GM19463 (cell line): ENCODE results near the gene UBA1.
A peak's percentile ranks its signal among the peaks of the same experiment; 100 is the strongest.

ENCODE experiments used
- ATAC-seq: cut with Tn5 transposase; IDR thresholded peaks from one replicate; pipeline ENCODE4 v1.9.1; 2021; ENCODE audit warnings: mild to moderate bottlenecking, moderate library complexity; ENCODE audit not compliant: unreplicated experiment

The UBA1 gene

DNA sequence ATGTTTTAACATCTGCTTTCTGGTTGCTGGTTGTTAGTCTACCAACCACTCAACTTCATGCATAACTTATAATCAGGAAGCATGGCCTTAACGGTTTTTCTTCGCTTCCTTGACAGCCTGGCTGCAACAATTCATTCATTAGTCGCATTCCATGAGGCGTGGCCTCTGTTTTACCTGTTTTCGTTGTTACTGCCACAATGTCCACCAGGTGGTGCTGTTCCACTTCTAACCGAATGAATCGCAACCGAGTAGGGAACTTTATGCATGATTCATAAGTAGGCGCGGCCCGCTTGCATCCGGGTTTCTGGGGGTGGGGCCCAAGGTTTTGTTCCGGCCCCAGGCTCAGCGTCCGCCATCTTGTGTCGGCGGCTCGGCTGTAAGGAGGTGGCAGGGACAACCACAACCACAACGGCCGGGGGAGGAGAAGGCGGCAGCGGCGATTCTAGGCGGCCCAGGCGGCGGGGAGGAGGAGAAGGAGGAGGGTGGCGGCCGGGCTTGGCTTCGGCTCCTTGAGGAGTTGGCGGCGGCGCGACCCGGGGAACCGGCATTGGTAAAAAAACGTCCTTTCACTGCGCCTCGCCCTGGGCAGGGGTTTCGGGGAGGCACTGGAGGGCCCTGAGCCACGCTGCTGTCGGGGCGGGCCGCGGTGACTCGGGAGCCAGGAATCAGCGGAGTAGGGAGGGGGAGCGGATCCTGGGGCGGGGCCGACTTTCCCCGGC is at the start of gene UBA1:
TSS of gene UBA1 (plus strand) at position 355 of the 719 bp plus-strand sequence. CDS start 4,974 bp downstream, outside the sequence.
- peak; percentile 75 for ATAC-seq

- ATAC-seq = peak; percentile 2
Observed at GRCh38 chrX:47143894-47144625, 49.6 kb upstream of the UBA1 start.

GRCh38 chrX:47144626-47145394 is 48.8 kb upstream of the UBA1 start, which contains the start of the genes NDUFB11 and RBM10:
NDUFB11 (minus strand) TSS chrX:47144702; CDS start chrX:47144679, 23 bp downstream.
RBM10 (plus strand) TSS chrX:47145221; CDS start chrX:47147482, 2,261 bp downstream.
- peak; percentile 89 for ATAC-seq

GRCh38 chrX:47145395-47146120 is 48.1 kb upstream of the UBA1 start:
- peak; percentile 25 for ATAC-seq

DNA sequence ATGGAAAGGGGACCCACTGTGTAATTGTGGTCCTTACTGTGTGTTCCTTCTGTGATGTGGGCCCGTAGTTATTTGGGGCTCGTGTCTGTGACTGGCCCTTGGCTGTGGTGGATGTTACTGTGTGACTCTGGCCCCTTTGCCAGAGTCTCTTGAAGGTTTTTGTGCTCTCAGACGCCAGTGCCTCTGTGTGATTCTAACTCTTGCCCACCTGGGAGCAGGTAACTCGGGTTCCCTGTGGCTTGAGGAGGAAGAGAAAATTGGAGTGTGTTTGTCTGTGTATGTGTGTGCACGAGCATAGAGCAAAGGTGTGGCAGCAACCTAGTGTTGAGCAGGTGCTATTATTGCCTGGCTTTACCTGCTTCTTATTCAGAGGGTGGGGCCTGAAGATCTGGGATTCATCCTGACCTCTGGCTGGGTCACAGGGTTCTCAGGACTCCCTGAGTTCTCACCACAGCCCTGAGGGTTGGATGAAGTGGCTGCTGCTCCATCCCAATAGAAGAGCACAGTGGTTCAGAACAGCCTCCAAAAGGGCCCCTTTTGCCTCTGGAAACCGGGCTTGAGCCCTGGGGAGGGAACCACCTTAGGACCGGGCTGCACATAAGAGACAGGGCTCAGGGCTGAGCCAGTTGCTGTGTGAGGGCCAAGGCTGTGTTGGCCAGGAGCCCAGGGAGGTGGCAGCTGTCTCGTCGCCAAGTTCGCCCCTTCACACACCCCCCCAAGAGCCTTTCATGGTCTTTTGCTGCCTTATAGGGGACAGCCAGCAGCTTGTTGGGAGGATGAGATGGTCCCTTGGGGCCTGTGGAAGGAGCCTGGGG is 47.3 kb upstream of the UBA1 start:
- no peak for ATAC-seq

- ATAC-seq = no peak
Observed at GRCh38 chrX:47146936-47147859, 46.4 kb upstream of the UBA1 start.

- no peak for ATAC-seq
Observed at GRCh38 chrX:47148946-47149345, 44.7 kb upstream of the UBA1 start.

GRCh38 chrX:47151435-47151834 is 42.2 kb upstream of the UBA1 start:
- ATAC-seq = no peak

- no peak for ATAC-seq
Observed at GRCh38 chrX:47156611-47157520, 36.8 kb upstream of the UBA1 start.

- ATAC-seq = no peak
Observed at GRCh38 chrX:47158131-47158530, 35.5 kb upstream of the UBA1 start.

GRCh38 chrX:47158781-47159180 is 34.8 kb upstream of the UBA1 start:
- no peak for ATAC-seq

GRCh38 chrX:47160781-47161180 is 32.8 kb upstream of the UBA1 start:
- ATAC-seq = no peak

DNA sequence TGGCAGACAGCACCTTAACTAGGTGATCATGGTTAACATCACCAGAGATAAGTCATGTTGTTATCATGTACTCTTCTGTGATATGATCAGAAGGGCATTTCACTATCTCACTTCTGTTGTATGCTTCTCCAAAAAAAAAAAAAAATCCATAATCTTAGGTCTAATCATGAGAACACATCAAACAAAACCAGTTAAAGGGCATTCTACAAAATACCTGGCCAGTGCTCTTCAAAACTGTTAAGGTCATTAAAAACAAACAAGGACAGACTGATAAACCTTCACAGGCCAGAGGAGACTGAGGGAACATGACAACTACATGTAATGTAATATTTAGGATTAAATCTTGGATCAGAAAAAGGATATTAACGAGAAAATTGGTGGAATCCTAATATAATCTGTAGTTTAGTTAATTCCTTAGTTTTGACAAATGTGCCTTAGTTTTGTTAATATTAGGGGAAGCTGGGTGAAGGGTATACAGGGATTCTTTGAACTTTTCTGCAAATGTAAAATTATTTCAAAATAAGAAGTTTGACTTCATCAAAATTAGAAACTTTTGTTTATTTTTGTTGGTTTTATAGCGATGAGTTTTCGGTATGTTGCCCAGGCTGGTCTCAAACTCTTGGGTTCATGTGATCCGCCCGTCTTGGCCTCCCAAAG is 30.6 kb upstream of the UBA1 start:
- ATAC-seq = no peak

- ATAC-seq = no peak
Observed at GRCh38 chrX:47164420-47164819, 29.2 kb upstream of the UBA1 start.

DNA sequence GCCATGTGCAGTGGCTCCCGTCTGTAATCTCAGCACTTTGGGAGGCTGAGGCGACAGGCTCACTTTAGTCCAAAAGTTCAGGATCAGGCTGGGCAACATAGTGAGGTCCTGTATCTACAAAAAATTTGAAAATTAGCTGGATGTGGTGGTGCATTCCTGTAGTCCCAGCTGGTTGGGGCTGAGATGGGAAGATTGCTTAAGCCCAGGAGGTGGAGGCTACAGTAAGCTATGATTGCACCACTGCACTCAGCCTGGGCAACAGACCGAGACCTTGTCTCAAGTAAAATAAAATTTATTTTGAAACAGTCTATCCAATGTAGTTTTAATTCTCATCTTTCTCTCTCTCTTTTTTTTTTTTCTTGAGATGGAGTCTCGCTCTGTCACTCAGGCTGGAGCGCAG is 27.5 kb upstream of the UBA1 start:
- no peak for ATAC-seq

- no peak for ATAC-seq
Observed at GRCh38 chrX:47168495-47169073, 25.0 kb upstream of the UBA1 start.

DNA sequence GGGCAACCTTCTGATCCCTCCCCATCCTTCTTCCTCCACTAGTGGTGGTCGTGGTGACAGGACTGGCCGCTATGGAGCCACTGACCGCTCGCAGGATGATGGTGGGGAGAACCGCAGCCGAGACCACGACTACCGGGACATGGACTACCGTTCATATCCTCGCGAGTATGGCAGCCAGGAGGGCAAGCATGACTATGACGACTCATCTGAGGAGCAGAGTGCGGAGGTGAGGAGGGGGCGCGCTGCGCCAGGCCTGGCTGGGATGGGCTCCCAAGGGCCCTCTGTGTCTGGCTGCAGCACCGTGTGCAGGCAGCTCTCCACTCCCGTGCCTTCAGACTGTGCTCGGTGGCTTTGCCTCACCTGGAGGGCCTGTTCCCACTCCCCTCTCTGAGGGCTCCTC is 24.4 kb upstream of the UBA1 start:
- no peak for ATAC-seq
